Body of pancreas (tissue), 4 donors: ENCODE measurements around the gene PERP.

ENCODE experiments used
- POLR2A ChIP-seq, 3 donors: fragments of 450-650 bp; IDR thresholded peaks; one replicate each; pipeline ENCODE4 v1.6.1; 2016; ENCODE audit warnings: antibody characterized with exemption in 3 of 3, mild to moderate bottlenecking in 2 of 3
- TF ChIP-seq, protein P1 (sequence below), 7 experiments: fragments of 450-650 bp in 4 of 7; fragments of 200-600 bp in 3 of 7; sonication (generic) in 3 of 7; IDR thresholded peaks; one replicate each; pipeline ENCODE4 v1.5.1; 2016 to 2019; ENCODE audit warnings: antibody characterized with exemption in 7 of 7

DNA sequence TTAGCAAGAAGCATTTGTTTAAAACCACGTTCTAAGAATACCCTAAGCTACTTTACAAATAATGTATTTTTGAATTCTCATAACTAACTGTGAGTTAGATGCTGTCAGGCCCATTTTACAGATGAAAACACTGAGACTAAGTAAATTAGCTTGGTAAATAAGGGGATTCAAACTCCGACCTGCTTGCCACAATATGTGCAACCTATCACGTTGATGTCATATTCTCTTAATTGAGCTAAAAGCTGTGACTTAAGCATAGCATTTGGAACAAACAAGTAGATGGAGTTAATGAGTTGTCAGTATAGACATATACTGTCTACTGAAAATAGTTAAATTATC lies 9.4 kb upstream of the PERP start:
- TF ChIP-seq POLR2A (IDR thresholded peaks at IDR 0.05): no peak
- TF ChIP-seq, protein P1, sequence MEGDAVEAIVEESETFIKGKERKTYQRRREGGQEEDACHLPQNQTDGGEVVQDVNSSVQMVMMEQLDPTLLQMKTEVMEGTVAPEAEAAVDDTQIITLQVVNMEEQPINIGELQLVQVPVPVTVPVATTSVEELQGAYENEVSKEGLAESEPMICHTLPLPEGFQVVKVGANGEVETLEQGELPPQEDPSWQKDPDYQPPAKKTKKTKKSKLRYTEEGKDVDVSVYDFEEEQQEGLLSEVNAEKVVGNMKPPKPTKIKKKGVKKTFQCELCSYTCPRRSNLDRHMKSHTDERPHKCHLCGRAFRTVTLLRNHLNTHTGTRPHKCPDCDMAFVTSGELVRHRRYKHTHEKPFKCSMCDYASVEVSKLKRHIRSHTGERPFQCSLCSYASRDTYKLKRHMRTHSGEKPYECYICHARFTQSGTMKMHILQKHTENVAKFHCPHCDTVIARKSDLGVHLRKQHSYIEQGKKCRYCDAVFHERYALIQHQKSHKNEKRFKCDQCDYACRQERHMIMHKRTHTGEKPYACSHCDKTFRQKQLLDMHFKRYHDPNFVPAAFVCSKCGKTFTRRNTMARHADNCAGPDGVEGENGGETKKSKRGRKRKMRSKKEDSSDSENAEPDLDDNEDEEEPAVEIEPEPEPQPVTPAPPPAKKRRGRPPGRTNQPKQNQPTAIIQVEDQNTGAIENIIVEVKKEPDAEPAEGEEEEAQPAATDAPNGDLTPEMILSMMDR (IDR thresholded peaks at IDR 0.05): no peak
